Measurements from ENCODE around the gene PIPOX.

PIPOX gene

DNA sequence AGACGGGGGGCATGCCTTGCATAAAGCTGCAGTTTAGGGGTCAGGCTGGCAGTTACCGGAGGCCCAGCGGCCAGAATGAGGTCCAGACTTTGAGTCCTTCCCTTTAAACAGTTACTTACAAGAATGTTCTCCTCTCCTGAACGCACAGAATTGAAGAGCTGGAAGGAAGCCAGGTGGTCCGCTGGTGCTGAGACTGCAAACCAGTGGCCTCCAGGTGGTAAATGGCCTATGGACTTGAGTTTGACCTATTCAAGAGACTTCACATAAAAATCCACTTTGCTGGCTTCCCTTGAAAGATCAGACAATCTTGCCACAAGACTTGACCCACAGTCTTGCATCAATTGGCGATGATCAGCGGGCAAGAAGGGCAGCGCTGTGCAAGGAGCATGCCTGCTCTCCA is 22.4 kb upstream of the PIPOX start:
- no peak for DNase-seq

DNA sequence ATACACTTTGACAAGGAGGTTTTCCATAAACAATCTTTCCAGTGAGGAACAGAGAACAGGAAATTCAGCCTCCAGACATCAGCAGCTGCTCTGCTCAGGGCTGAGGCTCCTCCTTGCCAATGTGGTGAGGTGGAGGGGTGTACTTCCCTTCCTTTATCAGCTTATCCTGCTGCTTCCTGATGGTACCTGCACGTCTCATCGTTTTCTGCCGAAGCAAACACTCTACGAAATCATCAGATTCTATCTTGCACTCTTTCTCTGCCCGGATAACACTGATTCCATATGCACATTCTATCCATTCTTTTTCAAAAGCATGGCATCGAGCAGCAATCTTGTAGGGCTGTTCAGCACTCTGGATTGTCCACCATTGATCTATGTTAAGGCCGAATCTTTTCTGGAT is 21.7 kb upstream of the PIPOX start:
- DNase-seq = no peak

- DNase-seq = no peak
Observed at GRCh38 chr17:29022074-29022473, 20.9 kb upstream of the PIPOX start.

GRCh38 chr17:29024316-29024952 is 18.5 kb upstream of the PIPOX start:
- no peak for DNase-seq

- no peak for DNase-seq
Observed at GRCh38 chr17:29031488-29031887, 11.5 kb upstream of the PIPOX start.

DNA sequence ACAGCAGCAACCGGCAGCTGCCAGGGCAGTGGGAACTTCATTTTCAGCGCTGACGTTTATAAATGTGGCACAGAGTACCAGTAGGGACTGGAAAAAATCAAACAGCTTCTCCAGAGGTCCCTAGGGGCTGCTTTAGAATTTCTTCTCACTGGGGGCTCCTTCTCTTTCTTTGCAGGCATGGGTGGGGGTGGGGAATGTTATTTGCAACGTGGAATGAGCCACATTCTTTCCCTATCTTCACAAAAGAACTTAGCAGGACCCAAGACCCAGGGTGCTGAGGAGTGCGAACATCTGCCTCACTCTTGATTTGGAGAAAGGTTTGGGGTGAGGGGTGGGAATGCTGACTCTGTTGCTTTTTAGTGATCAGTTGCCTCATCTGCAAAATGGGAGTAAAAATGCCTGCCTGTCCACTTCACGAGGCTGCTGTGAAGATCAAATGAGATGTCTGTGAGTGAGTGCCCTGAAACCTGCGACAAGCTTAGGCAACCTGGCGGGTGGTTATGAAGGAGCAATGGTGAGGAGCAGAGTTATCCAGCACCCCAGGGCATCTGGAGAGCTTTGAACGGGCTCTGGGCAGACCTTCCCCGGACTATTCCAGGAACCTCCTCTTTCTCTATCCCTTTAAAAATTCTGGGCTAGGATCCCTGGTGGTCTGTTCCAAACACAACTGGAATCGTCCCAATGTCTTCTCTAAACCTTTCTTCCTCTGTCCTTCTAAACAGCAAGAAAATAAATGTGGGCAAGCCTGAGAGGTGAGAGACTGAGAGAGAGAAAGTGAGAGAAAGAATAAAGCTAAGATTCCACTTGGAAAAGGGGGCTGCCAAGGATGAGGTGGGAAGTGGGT is 10.7 kb upstream of the PIPOX start:
- no peak for DNase-seq

DNA sequence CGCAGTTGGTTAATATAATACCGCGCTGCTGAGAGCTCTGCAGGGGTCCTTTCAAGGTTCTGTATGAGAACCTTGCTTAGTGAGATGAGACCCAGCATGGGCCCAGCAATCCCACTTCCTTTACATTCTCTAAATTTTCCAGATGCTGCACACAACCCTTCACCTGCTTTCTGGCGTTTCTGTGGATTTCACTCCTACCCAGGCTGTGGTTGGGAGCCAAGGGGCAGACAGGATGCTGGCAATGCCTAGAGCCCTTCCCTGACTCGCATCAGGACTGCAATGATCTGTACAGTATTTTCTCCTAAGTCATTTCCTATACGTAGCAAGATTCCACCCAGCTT is 10.1 kb upstream of the PIPOX start:
- no peak for DNase-seq

GRCh38 chr17:29034510-29034909 is 8.4 kb upstream of the PIPOX start:
- no peak for DNase-seq

GRCh38 chr17:29036584-29036983 is 6.4 kb upstream of the PIPOX start:
- DNase-seq = no peak

DNA sequence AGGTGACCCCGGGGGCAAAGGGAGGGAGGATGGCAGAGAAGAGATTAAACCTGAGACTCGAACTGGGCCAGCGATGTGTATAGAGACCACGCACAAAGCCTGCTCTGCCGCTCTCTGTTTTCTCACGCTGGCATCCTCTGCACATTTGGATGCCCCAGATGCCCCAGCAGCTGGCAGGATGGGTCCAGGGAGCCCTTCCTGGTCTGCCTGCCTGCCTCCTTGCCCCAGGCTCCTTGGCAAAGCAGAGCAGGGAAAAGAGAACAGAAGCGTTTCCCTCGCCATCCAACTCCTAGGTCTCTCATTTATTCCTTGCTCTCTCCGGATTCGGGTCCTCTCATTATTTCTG is 5.2 kb upstream of the PIPOX start:
- no peak for DNase-seq

DNA sequence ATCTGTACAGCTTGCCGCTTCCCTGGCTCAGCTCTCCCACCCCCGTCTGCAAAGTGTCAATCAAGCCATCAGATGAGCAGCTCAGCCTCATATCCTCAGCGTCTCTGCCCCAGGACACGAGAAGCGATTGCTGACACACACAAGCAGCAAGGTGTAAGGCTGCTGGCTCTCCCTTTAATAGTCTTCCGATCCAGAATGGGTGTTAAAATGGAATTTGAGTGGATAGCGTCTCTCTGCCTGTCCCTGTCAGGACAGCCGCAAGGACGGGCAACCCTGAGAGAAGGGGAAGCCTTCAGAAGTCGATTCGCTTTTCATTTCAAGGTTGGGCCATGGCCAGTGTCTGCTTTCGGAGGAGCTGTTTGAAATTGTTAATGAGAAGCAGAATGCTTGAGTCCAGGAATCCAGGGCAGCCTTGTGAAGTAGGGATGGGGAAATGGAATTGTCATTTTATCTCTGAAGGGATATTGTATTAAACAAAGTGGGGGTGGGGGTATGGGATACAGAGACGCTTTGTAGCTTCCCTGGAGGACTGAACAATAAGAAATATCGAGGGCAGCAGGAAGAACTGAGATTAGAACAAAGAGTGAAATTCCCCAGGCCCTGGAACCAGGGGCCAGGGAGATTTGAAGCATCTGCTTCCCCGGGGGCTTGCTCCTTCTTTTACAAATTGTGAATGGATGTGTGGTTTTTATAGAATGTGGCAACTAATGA is 4.7 kb upstream of the PIPOX start:
- no peak for DNase-seq

DNA sequence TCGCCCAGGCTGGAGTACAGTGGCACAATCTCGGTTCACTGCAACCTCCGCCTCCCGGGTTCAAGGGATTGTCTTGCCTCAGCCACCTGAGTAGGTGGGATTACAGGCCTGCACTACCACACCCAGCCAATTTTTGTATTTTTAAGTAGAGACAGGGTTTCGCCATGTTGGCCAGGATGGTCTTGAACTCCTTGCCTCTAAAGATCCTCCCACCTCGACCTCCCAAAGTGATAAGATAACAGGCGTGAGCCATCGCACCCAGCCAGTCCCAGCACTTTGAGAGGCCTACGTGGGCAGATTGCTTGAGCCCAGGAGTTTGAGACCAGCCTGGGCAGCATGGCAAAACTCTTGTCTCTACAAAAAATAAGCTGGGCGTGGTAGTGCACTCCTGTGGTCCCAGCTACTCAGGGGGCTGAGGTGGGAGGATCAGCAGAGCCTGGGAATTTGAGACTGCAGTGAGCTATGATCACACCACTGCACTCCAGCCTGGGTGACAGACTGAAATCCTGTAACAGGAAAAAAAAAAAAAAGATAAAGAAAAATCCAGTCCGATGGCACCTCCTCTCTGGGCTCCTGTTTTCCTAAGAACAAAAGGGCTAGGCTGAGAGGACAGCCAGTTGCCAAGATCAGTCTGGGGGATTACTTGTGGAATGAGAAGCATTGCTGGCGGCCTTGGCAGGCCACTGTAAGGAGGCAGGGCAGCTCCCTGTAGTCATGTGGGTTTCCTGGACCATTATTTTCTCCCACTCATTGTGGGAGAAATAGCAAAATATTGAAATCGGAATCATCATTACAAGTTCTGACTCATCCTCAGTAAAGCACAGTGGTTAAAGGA is 3.0 kb upstream of the PIPOX start:
- DNase-seq = no peak

DNA sequence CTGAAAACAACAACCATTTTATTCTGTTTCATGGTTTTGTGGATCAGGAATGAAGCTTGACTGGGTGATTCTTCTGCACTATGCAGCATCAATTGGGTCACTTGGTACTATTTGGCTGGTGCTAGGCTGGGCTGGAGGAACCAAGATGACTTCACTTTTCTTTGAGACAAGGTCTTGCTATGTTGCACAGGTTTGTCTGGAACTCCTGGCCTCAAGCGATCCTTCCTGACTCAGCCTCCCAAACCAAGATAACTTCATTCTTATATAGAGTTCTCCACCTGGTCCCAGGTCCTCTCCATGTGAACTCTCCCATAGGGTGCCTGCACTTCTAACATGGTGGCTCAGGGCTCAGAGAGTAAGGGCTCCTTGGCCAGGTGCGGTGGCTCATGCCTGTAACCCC is 1.9 kb upstream of the PIPOX start:
- DNase-seq = no peak

- DNase-seq = no peak
Observed at GRCh38 chr17:29041571-29041970, 1.4 kb upstream of the PIPOX start.

DNA sequence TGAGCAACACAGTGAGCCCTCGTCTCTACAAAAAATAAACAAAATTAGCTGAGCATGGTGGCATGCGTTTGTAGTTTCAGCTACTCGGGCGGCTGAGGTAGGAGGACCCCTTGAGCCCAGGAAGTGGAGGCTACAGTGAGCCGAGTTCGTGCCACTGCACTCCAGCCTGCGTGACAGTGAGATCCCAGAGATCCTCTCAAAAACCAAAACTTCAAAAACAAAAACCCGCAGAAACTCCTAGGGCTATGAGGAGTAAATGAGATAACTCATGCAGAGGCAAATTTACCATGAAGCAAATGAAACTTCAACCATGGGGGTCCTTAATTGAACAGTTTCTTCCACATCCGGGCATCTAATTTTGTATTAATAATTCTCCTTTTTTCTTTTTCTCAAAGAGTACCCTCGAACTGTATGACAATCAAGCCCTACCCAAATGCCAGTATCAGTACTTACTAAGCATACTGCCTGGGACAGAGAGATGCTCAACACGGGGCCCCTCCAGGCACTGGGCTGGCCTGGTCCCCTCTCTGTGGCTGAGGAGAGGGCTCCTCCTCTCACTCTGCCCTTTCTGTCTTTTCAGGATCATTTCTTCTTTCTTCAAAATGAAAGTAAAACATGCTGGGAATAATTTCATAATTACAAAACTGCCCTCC is 789 bp upstream of the PIPOX start:
- DNase-seq = no peak

DNA sequence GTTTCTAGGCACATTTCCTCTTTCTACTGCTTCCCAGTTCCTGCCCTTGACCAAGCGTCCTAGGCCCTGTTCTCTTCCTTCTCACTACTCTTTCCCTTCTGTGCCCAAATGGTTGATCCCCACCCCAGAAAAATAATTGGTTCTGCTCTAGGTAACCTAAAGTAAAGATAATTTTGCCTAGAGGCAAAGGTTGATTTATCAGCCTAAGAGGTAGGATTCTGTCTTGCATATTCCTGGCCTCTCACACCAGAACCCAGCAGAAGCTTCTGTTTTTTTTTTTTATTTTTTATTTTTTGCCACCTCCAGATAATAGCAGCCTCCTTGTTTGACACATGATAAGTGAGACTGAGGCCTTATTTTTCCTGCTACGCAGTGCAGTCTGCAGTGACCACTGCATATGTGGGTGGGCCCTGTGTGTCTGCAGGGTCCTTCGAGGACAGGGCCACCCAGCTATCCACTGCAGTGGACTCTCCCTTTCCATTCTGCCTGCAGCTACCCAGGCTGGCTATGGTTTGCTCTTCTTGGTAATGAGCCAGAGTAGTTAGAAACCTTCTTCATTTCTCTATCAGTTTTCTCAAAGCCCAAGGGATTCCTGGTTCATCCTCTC is 701 bp downstream of the PIPOX start:
- no peak for DNase-seq

GRCh38 chr17:29045026-29045425 is 2.1 kb downstream of the PIPOX start:
- no peak for DNase-seq

DNA sequence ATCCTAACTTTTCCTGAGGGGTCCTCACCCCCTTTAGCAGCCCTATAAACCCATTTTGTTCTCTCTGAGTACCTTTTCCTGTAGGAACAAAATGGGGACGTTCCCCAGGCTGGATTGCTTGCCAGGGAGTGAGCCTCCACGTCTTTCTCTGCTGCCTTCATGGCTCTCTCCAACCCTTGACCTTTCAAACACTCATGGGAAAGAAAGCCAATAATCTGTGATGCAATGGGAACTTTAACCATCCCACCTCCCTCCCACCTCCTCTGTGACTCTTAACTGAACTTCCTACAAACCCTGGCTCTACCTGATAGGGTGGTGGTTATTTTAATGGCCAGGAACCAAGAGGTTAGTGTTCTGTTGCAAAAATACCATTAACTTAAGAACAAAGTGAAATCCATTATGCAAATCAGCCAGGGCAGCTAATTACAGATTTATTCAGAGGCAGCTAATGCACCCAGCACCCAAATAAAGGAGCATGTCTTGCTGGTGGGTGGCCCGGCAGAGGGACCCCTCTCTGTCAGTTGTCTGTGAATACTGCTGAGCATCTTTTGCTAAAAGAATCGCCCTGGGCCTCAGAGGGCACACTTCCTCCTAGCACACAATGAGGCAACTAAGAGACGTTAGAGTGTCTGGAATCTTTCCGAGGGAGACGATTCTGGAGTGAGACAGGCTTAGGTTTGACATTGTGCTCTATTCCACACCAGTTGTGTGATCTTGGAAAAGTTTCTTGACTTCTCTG is 3.0 kb downstream of the PIPOX start:
- DNase-seq = no peak

GRCh38 chr17:29046473-29046839 is 3.5 kb downstream of the PIPOX start:
- no peak for DNase-seq

GRCh38 chr17:29048440-29049368 is 5.8 kb downstream of the PIPOX start:
- no peak for DNase-seq

All from activated CD4-positive, alpha-beta T cell treated with anti-CD3 and anti-CD28 coated beads, Interleukin-2, amount 50 U/mL, for 4 hours (primary cell).